ENCODE measurements around the gene MAP3K2.

- TF ChIP-seq, protein P1, sequence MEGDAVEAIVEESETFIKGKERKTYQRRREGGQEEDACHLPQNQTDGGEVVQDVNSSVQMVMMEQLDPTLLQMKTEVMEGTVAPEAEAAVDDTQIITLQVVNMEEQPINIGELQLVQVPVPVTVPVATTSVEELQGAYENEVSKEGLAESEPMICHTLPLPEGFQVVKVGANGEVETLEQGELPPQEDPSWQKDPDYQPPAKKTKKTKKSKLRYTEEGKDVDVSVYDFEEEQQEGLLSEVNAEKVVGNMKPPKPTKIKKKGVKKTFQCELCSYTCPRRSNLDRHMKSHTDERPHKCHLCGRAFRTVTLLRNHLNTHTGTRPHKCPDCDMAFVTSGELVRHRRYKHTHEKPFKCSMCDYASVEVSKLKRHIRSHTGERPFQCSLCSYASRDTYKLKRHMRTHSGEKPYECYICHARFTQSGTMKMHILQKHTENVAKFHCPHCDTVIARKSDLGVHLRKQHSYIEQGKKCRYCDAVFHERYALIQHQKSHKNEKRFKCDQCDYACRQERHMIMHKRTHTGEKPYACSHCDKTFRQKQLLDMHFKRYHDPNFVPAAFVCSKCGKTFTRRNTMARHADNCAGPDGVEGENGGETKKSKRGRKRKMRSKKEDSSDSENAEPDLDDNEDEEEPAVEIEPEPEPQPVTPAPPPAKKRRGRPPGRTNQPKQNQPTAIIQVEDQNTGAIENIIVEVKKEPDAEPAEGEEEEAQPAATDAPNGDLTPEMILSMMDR (IDR thresholded peaks at IDR 0.05), result no peak
- TF ChIP-seq POLR2A (IDR thresholded peaks at IDR 0.05), result no peak
These were observed 26.2 kb upstream of the MAP3K2 start for GRCh38 chr2:127413782-127414637.
